Amniotic epithelial cell (primary cell): Measurements from ENCODE around the gene TFAP2C.

Source experiments
- DNase-seq: peaks from one replicate; pipeline ENCODE4 v3.0.0-alpha.2; 2010; ENCODE audit warnings: low read depth

The TFAP2C gene

DNA sequence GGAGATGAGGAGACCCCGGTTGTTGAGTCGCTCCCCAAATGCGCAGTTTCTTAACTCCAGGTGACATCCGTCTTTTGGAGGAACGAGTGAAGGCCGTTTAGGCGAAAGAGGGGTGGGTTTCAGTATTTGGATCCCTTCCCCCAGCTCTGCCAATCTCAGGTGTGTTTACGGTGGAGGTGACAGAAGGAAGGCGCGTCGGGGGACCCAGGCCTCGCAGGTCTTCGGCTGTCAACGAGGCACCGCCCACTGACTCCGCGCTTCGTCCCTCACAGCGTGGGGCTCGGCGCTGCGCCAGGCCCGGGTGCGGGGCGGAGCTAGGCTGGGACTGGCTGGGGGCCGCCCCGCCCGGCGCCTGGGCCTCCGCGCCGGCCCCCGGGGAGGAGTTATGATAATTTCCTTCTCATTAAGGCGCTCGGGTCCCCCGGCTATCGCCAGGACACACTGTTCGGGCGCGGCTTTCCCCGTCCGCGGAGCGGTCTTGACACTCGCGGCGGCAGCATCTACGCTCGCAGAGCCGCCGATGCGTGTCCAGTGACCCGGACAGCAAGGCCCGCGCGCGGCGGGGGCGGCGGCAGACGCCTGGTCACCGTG is at the start of gene TFAP2C:
Gene TFAP2C, plus strand, starts transcription at position 434 of the 591 bp plus-strand sequence. CDS start 239 bp downstream, outside the sequence.
- no peak for DNase-seq

GRCh38 chr20:56580226-56580625 is 48.9 kb upstream of the TFAP2C start:
- no peak for DNase-seq

DNA sequence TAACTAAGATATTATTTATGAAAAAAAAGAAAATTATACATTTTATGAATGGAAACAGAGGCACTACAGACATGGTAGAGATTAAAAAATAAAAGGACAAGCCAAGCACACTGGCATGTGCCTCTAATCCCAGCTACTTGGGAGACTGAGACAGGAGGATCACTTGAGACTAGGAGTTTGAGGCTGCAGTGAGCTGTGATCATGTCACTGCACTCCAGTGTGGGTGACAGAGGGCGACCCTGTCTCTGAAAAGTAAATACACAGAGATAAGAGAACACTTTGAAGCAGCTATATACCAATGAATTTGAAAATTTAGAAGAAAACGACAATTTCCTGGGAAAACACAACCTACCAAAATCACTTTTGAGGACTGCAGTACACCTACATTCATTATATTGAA is 47.4 kb upstream of the TFAP2C start:
- DNase-seq: no peak

DNA sequence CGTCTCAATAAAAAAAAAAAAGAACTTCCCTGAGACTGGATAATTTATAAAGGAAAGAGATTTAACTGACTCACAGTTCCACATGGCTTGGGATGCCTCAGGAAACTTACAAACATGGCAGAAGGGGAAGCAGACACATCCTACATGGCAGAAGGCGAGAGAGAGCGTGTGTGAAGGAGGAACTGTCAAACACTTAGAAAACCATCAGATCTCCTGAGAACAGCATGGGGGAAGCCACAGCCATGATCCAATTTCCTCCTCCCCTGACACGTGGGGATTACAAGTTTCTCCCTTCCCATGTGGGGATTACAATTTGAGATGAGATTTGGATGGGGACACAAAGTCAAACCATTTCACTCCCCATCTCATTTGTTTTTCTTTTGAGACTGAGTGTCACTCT is 46.6 kb upstream of the TFAP2C start:
- DNase-seq: no peak

DNA sequence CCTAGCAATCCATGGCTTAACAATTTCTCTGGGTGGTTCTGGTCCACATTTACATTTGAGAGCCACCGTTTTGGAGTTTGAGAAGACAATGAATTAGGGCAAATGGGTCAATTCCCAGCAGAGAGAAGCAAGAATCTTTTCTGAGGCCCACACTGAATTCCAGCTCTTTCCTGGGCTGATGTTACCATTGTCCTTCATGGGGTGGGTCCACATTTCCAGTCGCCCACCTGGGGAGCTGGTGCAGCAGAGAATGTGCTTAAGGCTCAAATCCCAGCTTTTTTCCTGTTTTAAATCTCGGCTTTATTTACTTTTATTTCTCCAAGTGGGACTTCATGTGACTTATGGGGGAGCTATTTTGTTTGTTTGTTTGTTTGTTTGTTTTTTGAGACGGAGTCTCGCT is 44.2 kb upstream of the TFAP2C start:
- DNase-seq: no peak

GRCh38 chr20:56587307-56588041 is 41.6 kb upstream of the TFAP2C start:
- DNase-seq: no peak

DNA sequence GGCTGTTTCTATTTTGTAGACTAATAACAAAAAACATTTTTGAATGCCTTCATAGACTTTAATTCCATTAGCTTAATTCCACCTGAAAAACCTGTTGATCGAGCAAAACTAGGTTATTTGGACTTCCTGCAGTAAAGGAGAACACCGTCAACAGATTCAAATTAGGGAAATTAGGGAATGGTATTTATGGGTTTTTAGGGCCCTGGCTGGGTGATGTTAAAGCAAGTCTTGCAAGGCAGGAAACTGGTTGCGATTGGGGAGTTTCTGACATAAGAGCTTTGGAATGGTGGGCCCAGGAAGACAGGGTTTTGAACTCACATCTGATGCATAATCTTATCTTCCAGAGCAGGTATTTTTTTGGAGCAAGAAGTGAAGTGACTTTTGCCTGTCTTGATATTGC is 40.1 kb upstream of the TFAP2C start:
- DNase-seq: no peak

DNA sequence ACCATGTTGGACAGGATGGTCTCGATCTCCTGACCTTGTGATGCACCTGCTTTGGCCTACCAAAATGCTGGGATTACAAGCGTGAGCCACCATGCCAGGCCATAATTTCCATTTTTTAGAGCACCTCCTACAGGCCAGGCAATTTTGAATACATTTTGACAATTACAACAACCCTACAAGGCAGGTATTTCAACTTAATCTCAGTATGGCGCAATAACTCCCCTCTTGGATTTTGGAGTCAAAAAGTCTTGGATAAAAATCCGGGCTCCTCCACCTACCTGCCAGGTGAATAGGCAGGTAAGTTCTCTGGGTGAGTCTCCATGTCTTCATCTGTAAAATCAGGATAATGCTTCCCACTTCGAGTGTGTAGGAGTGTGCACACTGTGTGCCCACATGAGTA is 39.5 kb upstream of the TFAP2C start:
- no peak for DNase-seq

DNA sequence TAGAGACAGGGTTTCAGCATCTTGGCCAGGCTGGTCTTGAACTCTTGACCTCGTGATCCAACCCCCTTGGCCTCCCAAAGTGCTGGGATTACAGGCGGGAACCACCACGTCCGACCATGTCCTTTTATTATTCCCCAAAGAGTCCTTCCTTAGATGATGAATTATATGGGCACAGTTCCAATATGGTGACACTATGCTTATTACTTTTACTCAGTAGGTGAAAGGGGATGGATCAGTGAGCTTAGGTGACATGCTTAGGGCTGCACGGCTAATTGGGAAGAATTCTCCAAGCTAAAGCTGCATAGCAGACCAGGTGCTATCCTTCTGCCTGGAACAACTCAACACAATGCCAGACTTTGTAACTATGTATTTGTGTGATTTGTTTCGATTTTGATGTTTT is 38.2 kb upstream of the TFAP2C start:
- no peak for DNase-seq

DNA sequence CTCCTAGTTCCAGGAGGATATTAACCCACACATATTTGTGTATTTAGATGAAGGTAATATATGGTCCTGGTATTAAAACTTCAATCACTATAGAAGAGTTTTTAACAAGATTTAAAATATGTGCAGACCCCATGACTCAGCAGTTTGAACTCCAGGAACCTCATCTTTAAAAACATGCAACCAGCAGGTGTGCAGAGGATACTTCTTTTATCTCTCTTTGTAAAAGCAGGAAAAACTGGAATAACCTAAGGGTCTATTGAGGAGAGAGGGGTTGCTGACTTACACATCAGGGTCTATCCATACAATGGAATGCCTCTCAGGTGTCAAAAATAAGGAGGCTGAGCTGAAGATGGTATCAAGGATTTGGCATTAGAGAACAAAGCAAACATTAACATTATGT is 36.9 kb upstream of the TFAP2C start:
- DNase-seq: no peak

DNA sequence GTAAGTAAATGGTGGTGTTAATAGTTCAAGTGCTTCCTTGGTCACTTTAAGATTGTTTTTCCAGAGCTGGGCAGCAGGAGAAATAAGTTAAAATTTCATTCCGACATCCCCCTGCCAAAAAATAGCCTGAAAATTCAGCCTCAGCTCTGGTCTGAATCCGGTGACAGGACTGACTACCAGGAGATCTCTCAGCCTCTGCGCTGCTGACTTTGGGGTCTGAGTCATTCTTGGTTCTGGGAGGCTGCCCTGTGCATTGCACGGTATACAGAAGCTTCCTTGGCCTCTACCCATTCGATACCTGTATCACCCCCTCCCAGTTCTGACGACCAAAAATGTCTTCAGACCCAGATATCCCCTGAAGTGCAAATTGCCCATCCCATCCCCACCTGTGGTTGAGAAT is 36.3 kb upstream of the TFAP2C start:
- DNase-seq: no peak

DNA sequence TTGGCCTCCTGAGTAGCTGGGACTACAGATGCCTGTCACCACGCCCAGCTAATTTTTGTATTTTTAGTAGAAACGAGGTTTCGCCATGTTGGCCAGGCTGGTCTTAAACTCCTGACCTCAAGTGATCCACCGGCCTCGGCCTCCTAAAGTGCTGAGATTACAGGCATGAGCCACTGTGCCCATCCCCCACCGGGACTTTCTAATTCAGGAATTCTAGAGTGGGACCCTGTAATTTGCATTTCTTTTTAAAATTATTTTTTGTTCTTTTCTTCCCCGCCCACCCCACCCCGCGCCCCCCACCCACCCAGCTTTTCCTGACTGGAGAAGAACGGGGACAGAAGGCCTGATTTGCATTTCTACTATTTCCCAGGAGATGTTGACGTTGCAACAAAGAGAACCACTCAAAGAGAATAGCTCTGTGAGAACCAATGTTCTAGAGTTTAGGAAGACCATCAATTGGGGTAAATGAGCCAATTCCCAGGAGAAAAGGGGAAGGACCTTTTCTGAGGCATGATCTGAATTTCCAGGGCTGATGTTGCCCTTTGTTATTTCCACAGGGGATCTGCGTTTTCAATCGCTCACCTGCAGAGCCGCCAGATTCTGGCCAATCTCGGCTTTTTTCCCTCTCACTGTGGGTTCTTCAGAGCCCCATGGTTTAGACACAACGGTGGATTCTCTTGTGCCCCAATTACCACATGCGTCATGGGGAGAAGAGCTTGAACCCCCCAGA is 33.2 kb upstream of the TFAP2C start:
- DNase-seq: no peak

DNA sequence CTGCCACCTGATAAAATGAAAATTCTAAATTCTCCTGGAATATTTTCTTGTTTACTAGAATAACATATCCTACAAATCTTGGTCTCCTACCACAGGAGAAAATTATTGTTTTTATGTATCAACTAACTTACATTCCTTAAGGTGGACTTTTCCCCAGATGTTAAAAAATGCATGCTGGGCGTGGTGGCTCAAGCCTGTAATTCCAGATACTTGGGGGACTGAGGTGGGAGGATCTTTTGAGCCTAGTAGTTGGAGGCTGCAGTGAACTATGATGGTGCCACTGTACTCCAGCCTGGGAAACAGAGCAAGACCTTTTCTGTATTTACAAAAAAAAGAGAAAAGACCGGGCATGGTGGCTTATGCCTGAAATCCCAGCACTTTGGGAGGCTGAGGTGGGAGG is 27.9 kb upstream of the TFAP2C start:
- DNase-seq: no peak

DNA sequence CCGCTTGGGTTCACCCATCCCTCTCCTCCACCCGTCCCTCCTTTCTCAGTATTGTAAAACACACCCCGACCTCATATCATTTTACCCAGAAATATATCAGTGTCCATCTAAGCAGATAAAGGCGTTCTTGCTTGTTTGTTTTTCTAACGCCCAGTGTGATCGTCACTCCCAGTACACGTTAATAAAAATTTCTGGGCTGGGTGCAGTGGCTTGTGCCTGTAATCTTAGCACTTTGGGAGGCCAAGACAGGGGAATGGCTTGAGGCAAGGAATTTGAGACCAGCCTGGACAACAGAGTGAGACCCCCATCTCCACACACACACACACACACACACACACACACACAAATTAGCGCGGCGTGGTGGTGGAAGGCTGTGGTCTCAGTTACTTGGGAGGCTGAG is 24.4 kb upstream of the TFAP2C start:
- no peak for DNase-seq

DNA sequence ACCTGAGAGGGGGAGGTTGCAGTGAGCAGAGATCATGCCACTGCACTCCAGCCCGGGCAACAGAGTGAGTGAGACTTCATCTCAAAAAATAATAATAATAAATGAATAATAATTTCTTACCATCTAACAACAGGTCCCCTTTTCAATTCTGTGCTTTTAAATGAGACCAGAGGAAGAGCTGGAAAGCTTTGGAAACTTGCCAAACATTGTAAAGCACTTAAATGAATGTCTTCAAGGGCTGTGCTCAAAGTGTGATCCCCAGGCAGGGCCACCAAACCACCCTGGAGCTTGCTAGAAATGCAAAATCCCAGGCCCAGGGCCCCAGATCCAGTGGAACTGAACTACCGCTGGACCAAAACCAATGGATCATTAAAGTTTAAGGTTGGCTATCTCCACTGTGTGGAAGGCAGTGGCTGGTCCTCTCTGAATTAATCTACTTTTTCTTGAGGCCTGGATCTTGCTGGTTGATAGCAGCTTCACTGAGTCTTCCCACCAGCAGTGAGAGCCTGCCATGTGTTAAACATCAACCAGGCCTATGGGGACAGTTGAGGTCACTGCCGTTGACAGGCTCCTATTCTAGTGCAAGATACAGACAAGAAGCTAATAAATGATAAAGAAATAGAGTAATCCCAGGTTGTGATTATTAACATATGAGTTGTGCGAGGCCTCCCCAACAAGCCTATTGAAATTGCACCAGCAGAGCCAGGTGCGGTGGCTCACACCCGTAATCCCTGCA is 23.7 kb upstream of the TFAP2C start:
- DNase-seq: no peak

GRCh38 chr20:56606174-56606945 is 22.7 kb upstream of the TFAP2C start:
- no peak for DNase-seq

DNA sequence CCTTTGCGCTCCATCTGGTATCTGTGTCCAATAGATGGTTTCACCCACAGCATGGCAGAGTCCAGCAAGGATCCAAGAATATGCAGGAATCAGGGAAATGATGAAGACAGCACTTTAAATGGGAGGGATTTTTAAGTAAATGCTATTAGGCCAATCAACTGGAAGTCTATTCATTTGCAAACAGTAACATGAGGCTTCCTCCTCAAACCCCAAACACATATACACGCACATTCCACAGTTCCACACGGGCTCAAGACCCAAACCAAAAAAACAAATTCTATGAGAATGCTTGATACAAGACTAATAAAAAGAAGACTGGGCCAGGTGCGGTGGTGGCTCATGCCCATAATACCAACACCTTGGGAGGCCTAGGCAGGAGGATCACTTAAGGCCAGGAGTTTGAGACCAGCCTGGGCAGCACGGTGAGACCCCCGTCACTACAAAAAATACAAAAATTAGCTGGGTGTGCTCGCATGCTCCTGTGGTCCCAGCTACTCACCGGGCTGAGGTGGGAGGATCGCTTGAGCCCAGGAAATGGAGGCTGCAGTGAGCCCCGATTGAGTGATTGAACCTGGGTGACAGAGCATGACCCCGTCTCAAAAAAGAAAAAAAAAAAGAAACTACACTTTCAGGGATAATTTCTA is 21.9 kb upstream of the TFAP2C start:
- no peak for DNase-seq

GRCh38 chr20:56608376-56608775 is 20.7 kb upstream of the TFAP2C start:
- no peak for DNase-seq

DNA sequence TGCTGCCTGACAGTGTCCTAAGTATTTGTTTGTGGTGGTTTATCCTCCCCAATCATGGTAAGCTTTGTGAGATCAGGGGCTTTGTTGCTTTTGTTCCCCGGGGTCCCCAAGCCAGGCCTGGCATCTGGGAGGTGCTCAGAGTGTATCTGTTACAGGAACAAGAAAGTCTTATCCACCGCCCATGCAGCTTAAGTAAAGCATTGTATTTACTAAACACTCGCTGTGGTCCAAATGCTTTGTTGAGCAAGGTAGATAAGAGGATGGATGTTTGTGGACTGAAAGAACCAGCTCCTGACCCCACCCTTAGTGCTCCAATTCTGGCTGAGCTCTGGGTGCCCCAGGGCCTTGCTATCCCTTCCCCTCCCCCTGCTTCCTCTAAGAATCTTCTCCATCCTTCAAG is 19.8 kb upstream of the TFAP2C start:
- no peak for DNase-seq

GRCh38 chr20:56610098-56610497 is 19.0 kb upstream of the TFAP2C start:
- DNase-seq: no peak

DNA sequence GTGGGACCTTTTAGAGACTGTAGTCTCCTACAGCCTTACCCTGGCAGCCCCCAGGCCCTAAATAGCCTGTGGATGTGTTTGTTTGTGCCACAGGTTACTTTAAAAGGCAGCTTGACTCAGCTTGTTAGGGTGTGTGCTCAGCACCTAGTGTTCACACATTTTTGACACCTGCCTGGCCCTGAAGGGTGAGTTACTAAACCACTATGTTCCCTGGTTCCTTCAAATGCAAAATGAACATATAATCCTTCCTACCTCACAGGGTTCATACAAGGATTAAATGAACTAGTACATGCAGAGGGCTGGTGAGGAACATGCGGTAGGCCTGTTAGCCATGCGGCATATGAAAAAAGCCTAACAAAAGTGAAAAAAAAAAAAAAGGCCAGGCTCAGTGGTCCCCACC is 14.9 kb upstream of the TFAP2C start:
- DNase-seq: no peak
